ENCODE measurements around the gene NAIF1. TPM values are rescaled to one million over a fixed set of nuclear protein-coding genes. Genes with fewer than 3 reads are reported as not detected.
"Not testable (repeated sequence)": the region's sequence is repeated elsewhere in the genome, so short reads cannot be mapped to it uniquely, and the experiment has no call there.

NAIF1 gene
- total RNA-seq, 1 donor from 2014 or later, result 10.1 TPM

DNA sequence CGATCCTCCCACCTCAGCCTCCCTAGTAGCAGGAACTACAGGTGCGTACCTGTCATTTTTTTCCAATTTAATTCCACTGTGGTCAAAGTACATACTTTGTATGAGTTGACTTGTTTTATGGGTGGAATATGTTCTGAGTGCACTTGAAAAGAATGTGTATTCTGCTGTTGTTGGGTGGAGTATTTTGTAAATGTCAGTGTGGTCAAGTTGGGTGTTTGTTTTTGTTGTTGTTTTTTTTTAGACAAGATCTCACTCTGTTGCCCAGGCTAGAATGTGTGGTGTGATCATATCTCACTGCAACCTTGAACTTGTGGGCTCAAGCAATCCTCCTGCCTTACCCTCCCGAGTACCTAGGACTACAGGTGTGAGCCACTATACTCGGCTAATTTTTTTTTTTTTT is 18.8 kb upstream of the NAIF1 start:
- DNase-seq (ENCODE audit: low read depth, low spot score), result no peak

DNA sequence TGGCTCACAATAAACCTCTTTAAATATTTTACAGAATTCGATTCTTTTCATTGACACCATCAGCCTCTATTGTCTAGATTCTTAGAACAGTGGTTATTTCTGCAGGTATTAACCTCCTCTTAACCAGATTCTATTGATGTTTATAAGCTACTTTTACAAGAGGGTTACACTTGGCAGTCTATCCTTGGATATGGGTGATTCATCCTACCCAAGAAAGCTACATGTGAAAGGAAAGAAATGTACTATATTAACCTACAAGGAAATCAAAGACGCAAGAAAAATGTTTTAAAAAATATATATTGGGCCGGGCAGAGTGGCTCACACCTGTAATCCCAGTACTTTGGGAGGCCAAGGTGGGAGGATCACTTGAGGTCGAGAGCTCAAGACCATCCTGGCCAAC is 17.6 kb upstream of the NAIF1 start:
- no peak for DNase-seq (ENCODE audit: low read depth, low spot score)

DNA sequence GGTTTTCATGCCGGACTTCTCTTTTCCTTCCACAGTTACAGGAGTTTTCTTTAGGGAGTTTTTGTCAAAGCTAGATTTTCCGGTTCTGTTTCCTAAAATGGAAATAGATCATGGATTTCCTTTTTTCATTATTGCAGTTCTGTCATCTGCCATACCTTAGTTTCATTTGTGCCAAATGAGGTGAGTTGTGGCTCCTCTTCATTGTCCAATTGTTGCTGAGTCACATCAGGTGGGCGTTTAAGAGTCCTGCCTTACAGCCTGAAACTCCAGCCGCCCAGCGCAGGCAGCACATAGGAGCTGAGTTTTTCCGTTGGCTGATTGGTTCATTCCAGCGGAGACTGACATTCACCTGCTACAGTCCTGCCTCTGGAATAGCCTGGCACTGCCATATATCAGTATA is 15.0 kb upstream of the NAIF1 start:
- no peak for DNase-seq (ENCODE audit: low read depth, low spot score)

DNA sequence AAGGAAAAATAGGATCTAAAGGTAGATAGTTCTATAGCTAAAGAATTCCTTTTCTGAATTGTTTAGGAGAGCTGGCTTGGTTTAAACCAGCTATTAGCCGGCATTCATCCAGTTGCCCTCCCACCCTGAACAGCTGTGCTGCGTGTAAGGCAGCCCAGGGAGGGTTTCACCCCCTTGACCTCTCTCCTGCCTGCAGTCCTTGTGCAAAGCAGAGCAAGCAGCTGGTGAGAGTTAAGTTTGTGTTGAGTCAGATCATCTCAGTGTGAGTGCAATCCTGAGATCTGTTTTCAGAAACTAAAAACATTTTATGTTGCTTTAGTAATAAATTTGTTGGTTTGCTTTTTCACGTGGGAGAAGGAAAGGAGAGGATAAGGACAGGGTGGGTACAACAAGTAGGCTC is 13.9 kb upstream of the NAIF1 start:
- DNase-seq (ENCODE audit: low read depth, low spot score), result no peak

DNA sequence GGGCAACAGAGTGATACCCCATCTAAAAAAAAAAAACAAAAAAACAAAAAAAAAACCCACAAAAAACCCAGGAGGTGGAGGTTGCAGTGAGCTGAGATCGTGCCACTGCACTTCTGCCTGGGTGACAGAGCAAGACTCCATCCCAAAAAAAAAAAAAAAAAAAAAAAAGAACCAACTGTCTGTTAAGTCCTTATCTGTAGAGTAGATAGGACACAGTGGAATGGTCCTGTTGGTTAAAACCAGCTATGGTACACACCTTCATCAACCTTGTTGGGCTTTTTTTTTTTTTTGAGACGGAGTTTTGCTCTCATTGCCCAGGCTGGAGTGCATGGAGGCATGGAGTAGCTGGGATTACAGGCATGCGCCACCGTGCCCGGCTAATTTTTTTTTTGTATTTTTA is 13.1 kb upstream of the NAIF1 start:
- DNase-seq (ENCODE audit: low read depth, low spot score), result no peak

DNA sequence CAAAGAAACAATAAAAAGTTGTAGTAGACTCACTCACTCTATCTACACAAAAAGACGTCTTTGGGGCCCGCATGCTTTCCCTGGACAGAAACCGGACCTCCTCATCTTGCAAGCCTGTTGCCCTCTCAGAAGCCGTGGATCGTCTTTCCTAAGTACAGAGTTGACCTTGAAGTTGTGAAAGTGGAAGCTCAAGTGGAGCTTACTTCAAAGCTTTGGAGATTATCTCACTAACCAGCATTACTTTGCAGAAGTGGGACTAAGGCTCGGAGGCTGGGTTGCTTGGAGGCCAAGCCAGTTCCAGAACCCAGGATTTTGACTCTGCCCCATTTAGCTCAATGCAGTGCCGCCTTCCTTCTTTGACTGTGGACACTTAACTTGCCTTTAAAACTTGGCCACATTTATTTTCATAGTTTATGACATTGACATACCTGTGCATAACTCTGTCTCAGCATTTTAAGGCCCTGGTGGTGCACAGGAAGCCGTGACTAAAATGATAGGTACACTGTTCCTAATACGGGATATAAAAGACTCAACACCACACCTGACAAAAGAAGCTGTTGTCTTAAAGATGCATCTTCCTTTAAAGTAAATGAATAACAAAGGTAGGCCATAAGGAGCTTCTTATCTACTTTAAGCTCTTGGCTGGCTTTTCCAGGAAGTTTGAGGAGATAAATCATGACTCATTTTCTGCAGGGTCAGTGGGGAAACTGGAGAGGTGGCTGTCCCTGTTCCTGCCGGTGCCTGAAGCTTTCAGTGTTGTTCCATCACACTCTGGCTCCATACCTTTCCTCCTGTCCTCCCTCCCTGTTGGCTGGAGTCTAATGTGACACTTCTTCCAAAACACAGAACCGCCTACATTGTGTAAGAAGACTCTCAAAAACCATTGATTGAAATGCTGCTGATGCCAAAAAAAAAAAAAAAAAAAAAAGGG is 11.6 kb upstream of the NAIF1 start:
- DNase-seq (ENCODE audit: low read depth, low spot score), result no peak

DNA sequence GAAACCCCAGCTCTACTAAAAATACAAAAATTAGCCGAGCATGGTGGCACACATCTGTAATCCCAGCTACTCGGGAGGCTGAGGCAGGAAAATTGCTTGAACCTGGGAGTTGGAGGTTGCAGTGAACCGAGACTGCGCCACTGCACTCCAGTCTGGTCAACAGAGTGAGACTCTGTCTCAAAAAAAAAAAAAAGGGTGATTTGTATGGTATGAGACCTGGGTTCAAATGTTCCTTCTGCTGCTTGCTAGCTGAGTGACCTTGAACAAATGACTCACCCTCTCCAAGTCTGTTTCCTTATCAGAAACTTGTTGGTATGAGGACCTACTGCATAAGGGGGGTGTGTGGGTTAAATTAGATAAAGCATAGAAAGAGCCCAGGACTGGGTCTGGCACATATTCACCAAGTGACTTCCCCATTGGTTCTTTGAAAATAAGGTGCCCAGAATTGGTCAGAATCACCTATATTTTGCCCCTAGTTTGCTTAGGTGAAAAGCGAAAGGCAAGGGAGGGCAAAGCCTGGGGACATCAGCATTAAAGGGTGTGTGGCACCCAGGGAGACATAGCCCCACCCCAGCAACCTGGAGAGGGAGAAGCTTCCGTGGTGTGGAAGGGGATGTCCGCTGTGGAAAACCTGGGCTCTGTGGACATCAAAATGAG is 10.9 kb upstream of the NAIF1 start:
- DNase-seq (ENCODE audit: low read depth, low spot score), result no peak

DNA sequence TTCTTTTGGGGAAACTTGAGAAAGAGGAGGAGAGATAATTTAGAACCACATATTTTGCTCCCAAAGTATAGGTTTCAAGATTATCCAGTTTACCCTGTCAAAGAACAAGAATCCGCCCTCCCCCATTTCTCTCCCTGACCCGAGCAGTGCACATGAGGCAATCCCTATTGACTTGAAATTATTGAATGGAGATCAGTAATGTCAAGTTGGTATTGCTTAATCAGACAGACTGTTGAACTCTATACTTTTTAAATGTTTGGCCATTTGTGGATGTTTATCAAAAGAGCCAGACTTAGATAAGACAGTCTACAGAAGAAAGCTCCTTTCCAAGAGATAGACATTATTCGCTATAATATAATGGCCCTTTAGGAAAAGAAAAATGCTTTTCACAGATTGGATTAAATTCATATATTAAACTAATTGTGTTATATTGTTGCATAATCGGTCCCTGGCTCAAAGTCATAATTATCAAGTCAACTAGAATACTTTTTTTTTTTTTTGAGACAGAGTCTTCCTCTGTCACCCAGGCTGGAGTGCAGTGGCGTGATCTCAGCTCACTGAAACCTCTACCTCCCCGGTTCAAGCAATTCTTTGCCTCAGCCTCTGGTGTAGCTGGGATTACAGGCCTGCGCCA is 6.2 kb upstream of the NAIF1 start:
- DNase-seq (ENCODE audit: low read depth, low spot score), result no peak

DNA sequence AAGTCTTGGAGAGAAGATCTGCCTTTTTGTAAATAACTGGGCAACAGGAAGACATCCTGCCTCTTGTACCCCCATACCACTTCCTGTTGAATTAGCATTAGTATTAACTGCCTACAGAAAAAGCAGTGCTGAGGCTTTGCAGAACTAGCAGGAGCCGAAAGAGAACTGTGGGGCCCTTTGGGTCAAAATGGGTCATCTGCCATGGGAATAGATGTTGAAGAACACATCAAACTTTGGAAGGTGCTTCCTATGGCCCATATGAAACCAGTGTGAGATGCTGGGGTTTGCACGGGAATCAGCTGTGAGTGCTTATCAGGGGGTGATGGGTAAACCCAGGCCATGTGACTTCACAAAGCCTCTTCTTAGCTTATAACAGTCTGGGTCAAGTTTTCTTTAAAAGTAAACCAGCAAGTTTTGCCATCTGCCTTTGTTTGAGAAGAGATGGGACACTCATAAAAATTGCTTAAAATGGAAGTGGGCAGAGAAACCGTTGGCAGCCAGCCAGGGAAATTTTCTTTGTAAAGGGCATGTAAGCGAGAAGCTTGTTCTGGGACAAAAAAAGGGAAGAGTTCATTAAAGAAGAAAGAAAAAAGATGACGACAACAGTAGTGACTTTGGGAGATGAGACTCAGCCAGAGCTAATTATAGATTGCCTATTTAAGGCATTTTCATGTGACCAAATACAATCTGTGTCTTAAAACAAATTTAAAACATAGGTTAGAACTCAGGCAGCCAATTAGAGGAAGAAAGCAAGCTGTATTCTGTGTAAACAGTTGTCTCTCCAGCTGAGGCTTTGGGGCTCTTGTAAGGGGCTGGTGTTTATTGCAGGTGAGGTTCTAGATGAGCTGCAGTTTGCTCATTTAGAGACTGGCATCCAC is 5.3 kb upstream of the NAIF1 start:
- DNase-seq (ENCODE audit: low read depth, low spot score), result no peak

DNA sequence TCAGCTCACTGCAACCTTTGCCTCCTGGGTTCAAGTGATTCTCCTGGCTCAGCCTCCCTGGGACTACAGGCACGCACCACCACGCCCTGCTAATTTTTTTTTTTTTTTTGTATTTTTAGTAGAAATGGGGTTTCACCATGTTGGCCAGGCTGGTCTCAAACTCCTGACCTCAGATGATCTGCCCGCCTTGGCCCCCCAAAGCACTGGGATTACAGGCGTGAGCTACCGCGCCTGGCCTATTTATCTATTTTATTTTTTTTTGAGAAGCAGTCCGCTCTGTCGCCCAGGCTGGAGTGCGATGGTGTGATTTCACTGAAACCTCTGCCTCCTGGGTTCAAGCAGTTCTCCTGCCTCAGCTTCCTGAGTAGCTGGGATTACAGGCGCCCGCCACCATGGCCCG is 4.4 kb upstream of the NAIF1 start:
- not testable (repeated sequence) for DNase-seq (ENCODE audit: low read depth, low spot score)

DNA sequence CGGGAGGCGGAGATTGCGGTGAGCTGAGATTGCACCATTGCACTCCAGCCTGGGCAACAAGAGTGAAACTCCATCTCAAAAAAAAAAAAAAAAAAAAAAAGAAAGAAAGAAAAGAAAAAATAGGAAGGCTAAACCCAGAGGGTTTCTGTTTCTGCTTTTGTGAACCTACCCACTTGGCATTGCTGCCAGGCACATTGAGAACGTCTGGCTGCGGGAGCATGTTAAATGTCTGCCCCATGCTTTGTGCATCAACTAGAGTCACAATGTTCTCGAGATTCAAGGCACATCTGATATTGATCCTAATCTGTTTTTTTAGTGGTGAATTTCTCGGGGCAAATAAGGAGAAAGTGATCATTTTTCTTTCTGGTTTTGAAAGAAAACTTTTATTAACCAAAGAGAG is 3.8 kb upstream of the NAIF1 start:
- DNase-seq (ENCODE audit: low read depth, low spot score), result no peak

DNA sequence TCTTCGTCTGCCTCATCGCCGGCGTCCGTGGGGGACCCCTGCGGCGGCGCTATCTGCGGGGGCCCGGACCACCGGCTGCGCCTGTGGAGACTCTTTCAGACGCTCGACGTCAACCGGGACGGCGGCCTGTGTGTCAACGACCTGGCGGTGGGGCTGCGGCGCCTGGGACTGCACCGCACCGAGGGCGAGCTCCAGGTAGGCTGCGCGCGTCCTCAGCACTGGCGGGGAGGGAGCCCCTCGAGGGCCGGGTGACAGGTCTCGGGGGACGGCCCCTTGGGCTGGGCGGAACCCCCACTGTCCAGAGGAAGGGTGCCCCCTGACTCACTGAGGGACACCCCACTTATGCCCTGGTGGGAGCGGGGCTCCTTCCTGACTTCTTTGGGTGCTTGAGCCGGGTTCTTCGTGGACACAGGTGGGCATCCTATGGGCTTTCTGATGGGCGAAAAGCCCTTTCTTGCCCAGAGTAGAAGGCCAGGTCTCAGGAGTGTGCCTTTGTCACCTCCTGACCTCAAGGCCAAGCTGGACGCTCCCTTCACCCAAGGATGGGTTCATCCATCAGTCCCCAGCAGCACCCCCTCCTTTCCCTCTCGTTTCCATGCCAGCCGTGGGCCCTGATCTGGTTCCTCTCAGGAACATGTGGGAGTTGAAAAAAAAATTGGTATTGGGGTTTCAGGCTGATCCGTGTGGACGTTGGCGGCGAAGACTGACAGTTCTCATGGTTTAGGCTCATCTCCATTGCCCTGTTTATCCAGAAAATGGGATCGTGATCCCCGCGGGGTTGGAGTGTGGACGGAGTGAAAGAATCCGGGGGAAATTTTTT is 1.5 kb upstream of the NAIF1 start:
- no peak for DNase-seq (ENCODE audit: low read depth, low spot score)

DNA sequence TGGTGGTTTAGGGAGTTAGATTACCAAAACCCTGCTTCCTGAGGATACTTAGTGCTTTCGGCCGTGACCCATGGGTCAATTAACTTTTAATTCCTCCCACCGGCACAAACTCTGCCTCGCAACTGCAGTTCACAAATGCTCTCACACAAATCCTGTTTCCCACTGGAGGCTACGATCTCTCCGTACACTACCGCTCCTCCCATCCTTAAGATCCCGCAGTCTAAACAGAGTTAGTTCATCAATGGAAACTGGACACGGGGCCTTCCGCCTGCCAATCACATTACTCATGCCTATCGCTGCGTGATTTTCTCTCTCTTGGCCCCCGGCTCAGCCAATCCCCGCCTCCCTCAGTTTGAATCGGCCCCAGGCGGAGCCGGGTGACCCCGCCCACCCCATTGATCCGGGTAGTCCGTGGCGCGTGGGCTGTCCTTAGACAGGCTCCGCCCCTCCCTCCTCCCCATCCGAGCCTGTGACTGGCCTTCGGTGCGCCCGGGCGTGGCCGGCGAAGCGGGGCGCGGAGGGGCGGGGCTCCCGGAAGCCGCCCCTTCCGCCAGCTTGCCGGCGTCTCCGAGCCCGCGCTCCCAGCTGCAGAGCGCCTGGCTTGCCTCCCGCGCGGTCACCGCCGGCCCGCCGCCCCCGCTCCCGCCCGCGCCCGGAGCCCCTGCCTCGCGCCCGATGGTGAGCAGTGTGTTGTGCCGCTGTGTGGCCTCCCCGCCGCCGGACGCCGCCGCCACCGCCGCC is 695 bp upstream of the NAIF1 start, which contains the start of gene SLC25A25:
Gene SLC25A25 (plus strand): TSS at position 588 of the 741 bp plus-strand sequence. CDS start 88 bp downstream, at position 676.
- DNase-seq (ENCODE audit: low read depth, low spot score), result peak; percentile 97

DNA sequence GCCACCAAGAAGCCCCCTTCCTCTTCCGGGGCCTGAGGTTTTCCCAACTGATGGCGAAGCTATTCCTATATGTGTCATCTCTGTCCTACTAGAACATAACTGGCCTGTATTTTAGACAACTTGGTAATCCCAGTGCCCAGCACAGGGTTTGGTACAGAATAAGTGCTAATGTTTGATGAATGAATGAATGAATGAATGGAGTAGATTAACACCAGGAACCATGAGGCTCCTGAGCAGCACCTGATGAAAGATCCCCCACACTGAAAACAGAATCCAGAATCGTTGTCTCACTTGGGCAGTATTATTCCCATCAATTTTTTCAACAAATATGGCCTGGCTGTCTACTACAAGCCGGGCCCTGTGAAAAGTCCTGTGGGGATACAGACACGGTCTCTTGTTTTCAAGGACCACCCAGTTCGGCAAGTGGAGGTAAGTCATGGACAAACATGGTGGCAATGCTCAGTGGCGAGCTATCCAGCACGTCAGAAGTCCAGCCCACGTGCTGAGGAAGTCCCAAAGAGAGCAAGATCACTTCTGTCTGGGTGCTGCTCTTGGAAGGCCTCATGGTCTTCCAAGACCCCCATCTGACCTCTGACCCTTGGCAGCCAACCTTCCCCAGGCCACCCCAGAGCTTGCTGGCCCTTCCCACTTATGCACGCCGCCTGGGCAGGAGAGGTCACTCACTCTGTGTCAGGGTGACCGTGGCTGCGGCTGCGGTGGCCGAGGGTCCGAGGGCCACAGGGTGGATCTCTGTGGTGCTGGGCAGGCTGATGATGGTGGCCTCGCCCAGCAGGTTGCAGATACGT is 1.0 kb downstream of the NAIF1 start:
- no peak for DNase-seq (ENCODE audit: low read depth, low spot score)

DNA sequence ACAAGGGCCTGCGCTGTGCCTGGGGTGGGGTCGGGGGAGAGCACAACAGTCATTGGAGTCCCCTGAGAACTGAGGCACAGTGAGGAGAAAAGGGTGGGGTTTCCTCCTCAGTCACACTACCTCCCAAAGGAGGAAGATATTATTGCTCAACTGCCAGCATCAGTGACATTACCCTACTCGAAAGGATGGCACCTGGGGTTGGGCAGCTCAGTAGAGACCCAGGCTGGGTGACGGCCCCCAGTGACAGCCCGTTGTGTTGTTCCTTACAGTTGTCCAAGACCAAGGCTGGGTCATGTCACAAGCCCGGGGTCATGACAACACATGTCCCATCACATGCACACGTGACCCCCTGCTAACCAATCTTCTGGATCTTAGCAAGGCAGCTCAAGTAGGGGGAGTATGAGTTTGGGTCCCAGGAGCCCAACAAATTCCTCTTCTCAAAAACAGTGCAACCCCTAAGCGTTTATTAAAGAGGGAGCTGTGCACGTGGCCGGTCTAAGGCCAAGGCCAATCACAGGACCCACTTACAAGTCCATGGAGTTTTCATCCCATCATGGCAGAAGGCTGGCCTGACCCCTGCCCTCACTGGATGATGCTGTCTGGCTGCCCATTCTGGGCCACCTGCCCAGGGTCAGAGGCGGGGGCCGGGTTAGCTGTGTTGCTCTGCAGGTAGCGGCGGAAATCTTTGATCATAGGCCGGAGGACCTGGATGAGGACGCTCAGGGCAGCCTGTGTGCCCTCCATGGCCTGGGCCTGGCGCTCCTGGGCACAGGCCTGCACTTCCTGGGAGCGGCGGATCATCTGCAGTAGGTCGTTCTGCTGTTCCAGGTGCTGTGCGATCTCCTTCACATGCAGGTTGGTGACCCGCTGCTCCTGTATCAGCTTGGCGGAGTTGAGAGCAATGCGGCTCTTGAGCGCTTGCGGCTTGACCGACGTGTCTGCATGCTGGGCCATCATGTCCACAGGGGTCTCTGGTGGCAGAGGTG is 4.0 kb downstream of the NAIF1 start:
- no peak for DNase-seq (ENCODE audit: low read depth, low spot score)

DNA sequence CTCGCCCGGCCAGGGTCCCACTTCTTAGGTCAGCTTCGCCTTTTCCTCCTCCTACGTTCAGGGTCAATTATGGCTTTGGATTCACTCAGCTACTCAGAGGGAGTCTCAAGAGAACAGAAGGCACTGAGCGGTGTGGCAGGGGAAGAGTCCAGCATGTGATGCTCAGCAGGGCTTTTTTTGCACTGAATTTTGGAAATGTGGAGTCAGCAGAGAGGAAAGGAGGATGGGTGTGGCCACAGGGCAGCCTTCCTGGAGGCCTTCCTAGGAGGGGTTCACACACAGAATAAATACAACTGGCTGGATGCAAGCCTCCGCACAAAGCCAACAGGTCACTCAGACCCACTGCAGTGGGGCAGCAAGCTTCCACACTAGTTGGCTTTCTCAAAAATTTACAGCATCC is 4.8 kb downstream of the NAIF1 start:
- DNase-seq (ENCODE audit: low read depth, low spot score), result no peak

DNA sequence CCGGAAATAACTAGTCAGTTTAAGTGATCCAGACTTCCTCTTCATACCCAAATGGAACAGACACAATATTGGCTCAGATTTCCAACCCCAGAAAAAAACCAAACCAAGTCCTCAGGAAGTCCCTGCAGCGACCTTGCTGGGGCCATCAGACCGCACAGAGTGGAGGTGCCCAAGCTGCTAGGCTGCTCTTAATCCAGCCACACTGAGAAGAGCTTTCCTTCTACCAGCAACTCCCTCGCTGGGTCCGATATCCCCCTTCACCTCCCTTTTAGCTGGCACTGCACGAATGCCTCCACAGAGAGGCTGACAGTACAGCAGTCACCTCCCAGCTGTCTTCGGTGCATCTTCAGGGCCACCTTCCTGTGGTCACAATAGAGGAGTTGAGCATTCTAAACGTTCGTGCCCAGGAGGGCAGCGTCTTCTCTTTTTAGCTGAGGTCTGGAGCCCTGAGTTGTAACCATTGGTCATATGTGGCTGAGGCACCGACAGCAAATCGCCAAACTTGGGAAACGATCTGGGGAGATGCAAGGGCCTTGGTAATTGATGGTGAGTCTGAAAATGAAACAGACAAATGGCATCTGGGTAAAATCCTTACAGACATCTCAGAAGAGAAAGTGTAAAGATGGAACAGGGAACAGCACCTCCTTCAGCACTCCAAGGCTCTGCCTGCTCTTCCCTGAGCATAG is 5.7 kb downstream of the NAIF1 start:
- no peak for DNase-seq (ENCODE audit: low read depth, low spot score)

Measured in pulmonary artery endothelial cell (primary cell).